Endothelial cell of umbilical vein (primary cell): ENCODE results near the gene GSG1L. TPM values are rescaled to one million over a fixed set of nuclear protein-coding genes. Genes with fewer than 3 reads are reported as not detected.

Source experiments
- BruUV-seq: library from RNA; stranded (reverse); fragments of 400-500 nt; replicated peaks from 2 replicates; lab custom pipeline; 2021; lab: Mats Ljungman, UMichigan
- CTCF ChIA-PET: fragments of 300-600, 350-600 bp; sonication (Branson Sonifier 250); formaldehyde crosslinking; loops from one replicate; lab custom pipeline; 2021; ENCODE audit warnings: antibody characterized with exemption, inconsistent platforms; lab: Charles Lee
- POLR2A ChIA-PET: fragments of 300-600, 350-600 bp; sonication (Branson Sonifier 250); formaldehyde crosslinking; loops from one replicate; lab custom pipeline; 2021; ENCODE audit warnings: antibody characterized with exemption, inconsistent platforms; lab: Charles Lee
- DNase-seq: peaks from one replicate; pipeline ENCODE4 v3.0.0-alpha.2; 2011; ENCODE audit warnings: low read depth, low spot score
- FAIRE-seq: peaks from 2 replicates; lab custom pipeline; 2011; peaks lifted over from hg19 to GRCh38; lab: Jason Lieb, UNC
- H2AFZ ChIP-seq: 2 replicates; pipeline ENCODE4 v1.6.0; 2012; ENCODE audit warnings: low read depth, low read length, control low read depth, inconsistent platforms
- H3K27ac ChIP-seq: 2 replicates; pipeline ENCODE4 v1.5.1; 2011; ENCODE audit warnings: low read depth, mild to moderate bottlenecking, control low read depth, low read length, moderate library complexity; ENCODE audit not compliant: insufficient read depth
- H3K27me3 ChIP-seq, 2 experiments: 2 replicates each; pipeline versions ENCODE4 v1.6.0 to v1.6.1; 2011; ENCODE audit warnings: low read length in 2 of 2, mixed read lengths in 1 of 2; ENCODE audit not compliant: control insufficient read depth in 2 of 2, insufficient read depth in 2 of 2
- H3K36me3 ChIP-seq, 2 experiments: 2 replicates in 1 of 2; 3 replicates in 1 of 2; pipeline ENCODE4 v1.5.1; 2011; ENCODE audit warnings: low read length in 2 of 2, mild to moderate bottlenecking in 1 of 2, moderate library complexity in 1 of 2; ENCODE audit not compliant: control insufficient read depth in 2 of 2, insufficient read depth in 2 of 2; ENCODE audit errors: extremely low read depth in 1 of 2
- H3K4me1 ChIP-seq: 3 replicates; pipeline ENCODE4 v1.5.1; 2011; ENCODE audit warnings: mild to moderate bottlenecking, low read length; ENCODE audit not compliant: control insufficient read depth, insufficient read depth; ENCODE audit errors: extremely low read depth
- H3K4me2 ChIP-seq: 2 replicates; pipeline ENCODE4 v1.6.1; 2011; ENCODE audit warnings: low read length, control low read depth, mixed read lengths; ENCODE audit not compliant: insufficient read depth
- H3K4me3 ChIP-seq, 3 experiments: fragments of 200-600 bp in 1 of 3; sonication (generic), shearing (Covaris generic) in 1 of 3; replicated peaks in 1 of 3; 2 replicates each; pipeline ENCODE4 v1.5.1; 2011 to 2016; ENCODE audit warnings: control low read depth in 3 of 3, low read length in 3 of 3, mild to moderate bottlenecking in 2 of 3, inconsistent platforms in 1 of 3, low read depth in 1 of 3, moderate library complexity in 1 of 3; ENCODE audit not compliant: insufficient read depth in 1 of 3
- H3K79me2 ChIP-seq: 2 replicates; pipeline ENCODE4 v1.6.0; 2012; ENCODE audit warnings: low read length, inconsistent platforms; ENCODE audit not compliant: control insufficient read depth, insufficient read depth
- H3K9ac ChIP-seq: replicated peaks from 2 replicates; pipeline ENCODE3; 2011; ENCODE audit warnings: low read length, control low read depth; ENCODE audit not compliant: insufficient read depth; ENCODE audit errors: extremely low read depth
- H3K9me1 ChIP-seq: replicated peaks from 3 replicates; pipeline ENCODE4 v1.6.0; 2011; ENCODE audit warnings: mild to moderate bottlenecking, low read length; ENCODE audit not compliant: control insufficient read depth, insufficient read depth; ENCODE audit errors: extremely low read depth
- H3K9me3 ChIP-seq: replicated peaks from 2 replicates; pipeline ENCODE4 v1.5.1; 2012; ENCODE audit warnings: low read length, inconsistent platforms; ENCODE audit not compliant: control insufficient read depth, insufficient read depth
- H4K20me1 ChIP-seq: replicated peaks from 2 replicates; pipeline ENCODE3; 2011; ENCODE audit warnings: mild to moderate bottlenecking, low read length; ENCODE audit not compliant: control insufficient read depth, insufficient read depth; ENCODE audit errors: extremely low read depth
- CTCF ChIP-seq, 2 donors: IDR thresholded peaks; 1 replicate in 1 of 2; 2 replicates in 1 of 2; pipeline ENCODE4 v1.5.1; 2011; ENCODE audit warnings: low read length in 2 of 2, mild to moderate bottlenecking in 2 of 2, moderate library complexity in 2 of 2, control low read depth in 1 of 2, inconsistent platforms in 1 of 2, low read depth in 1 of 2; ENCODE audit not compliant: insufficient read depth in 1 of 2; ENCODE audit errors: extremely low read depth in 1 of 2
- EZH2 ChIP-seq: IDR thresholded peaks from 2 replicates; pipeline ENCODE4 v1.6.1; 2012; ENCODE audit warnings: borderline replicate concordance, low read depth, mild to moderate bottlenecking, moderate library complexity, low read length, inconsistent platforms; ENCODE audit not compliant: severe bottlenecking
- FOS ChIP-seq: IDR thresholded peaks from 2 replicates; pipeline ENCODE4 v1.6.1; 2011; ENCODE audit warnings: mild to moderate bottlenecking, low read length, moderate library complexity, borderline replicate concordance; ENCODE audit not compliant: insufficient read depth
- GATA2 ChIP-seq: IDR thresholded peaks from 2 replicates; pipeline ENCODE4 v1.7.0; 2011; ENCODE audit warnings: low read depth, mild to moderate bottlenecking, moderate library complexity, mixed read lengths, low read length; ENCODE audit not compliant: insufficient read length, insufficient read depth
- JUN ChIP-seq: IDR thresholded peaks from 2 replicates; pipeline ENCODE4 v1.6.1; 2011; ENCODE audit warnings: borderline replicate concordance, low read depth; ENCODE audit not compliant: insufficient read length, insufficient read depth
- MAX ChIP-seq: IDR thresholded peaks from 2 replicates; pipeline ENCODE4 v1.6.1; 2011; ENCODE audit not compliant: insufficient read depth, insufficient read length
- MYC ChIP-seq: IDR thresholded peaks from one replicate; pipeline ENCODE4 v1.6.1; 2011; ENCODE audit warnings: mild to moderate bottlenecking, low read depth, low read length
- POLR2A ChIP-seq: IDR thresholded peaks from 2 replicates; pipeline ENCODE4 v1.6.1; 2012; ENCODE audit warnings: low read depth, mild to moderate bottlenecking, control low read depth, low read length
- POLR2AphosphoS5 ChIP-seq: IDR thresholded peaks from 2 replicates; pipeline ENCODE4 v1.6.1; 2012; ENCODE audit warnings: low read depth, mild to moderate bottlenecking, control low read depth, low read length, moderate library complexity; ENCODE audit not compliant: insufficient read depth
- dilution Hi-C: fragments of 300-500 bp; cut with MboI; formaldehyde crosslinking; loops from one replicate; pipeline ENCODE4 v1.15.0; 2019; ENCODE audit warnings: low sequenced_read_pairs; ENCODE audit not compliant: extremely low pct_ligation_motif_present
- intact Hi-C: fragments of 100-400 bp; cut with micrococcal nuclease; formaldehyde crosslinking; loops from one replicate; pipeline ENCODE4 v1.10.0; 2022
- polyA plus RNA-seq, 4 experiments: library from polyadenylated mRNA; depleted of rRNA in 3 of 4; stranded (reverse) in 3 of 4; unstranded in 1 of 4; fragments of >200 nt; gene quantifications; 2 replicates each; pipeline versions ENCODE4 v1.2.1 to v1.2.3, GENCODE V29; 2011 to 2012; ENCODE audit warnings: missing spikeins in 1 of 4
- total RNA-seq: library from RNA; stranded (reverse); gene quantifications from 2 replicates; pipeline ENCODE4 v1.2.3, GENCODE V29; 2021

GSG1L gene
- total and polyA plus RNA-seq, 2 donors (not counting 3 experiments of a cell fraction or from before 2014, with no cell fraction given): 0.06 TPM; not detected in 1

- dilution Hi-C loops: no loop called here
- BruUV-seq: no TSS peak
- no peaks in the 10 kb centered on the region for H3K79me2 ChIP-seq
- H3K4me2 ChIP-seq: no peak overlapping the region
- CTCF ChIA-PET: no interaction called here
- no peak overlapping the region for H2AFZ ChIP-seq
- no peaks in the 10 kb centered on the region for H3K9me1 ChIP-seq
- H4K20me1 ChIP-seq: no peaks in the 10 kb centered on the region
- DNase-seq (no peak), FAIRE-seq (no peak)
- intact Hi-C loops: no loop called here
- no peak overlapping the region for H3K9ac ChIP-seq
- H3K4me1 ChIP-seq: no peaks in the 10 kb centered on the region
- H3K36me3 ChIP-seq: no peaks in the 10 kb centered on the region
- H3K27me3 ChIP-seq: no peaks in the 10 kb centered on the region
- TF ChIP-seq POLR2A (no peak), MYC (no peak), EZH2 (no peak), FOS (no peak), GATA2 (no peak), JUN (no peak), MAX (no peak), POLR2AphosphoS5 (no peak), CTCF (IDR thresholded peaks at IDR 0.05; ENCODE audit: extremely low read depth in 1 of 2, insufficient read depth in 1 of 2, low read depth in 1 of 2, low read length in 2 of 2) (no peak)
- H3K27ac ChIP-seq: no peak overlapping the region
- no peaks in the 10 kb centered on the region for H3K9me3 ChIP-seq
- POLR2A ChIA-PET: no interaction called here
- no peak overlapping the region for H3K4me3 ChIP-seq
These were observed 93.9 kb downstream of the GSG1L start for GRCh38 chr16:27969574-27969973.
